GM21423 (cell line): ENCODE data around the gene RTBDN.

Experiments
- ATAC-seq: cut with Tn5 transposase; IDR thresholded peaks from one replicate; pipeline ENCODE4 v1.9.1; 2021; ENCODE audit warnings: mild to moderate bottlenecking, moderate library complexity; ENCODE audit not compliant: unreplicated experiment

Gene RTBDN

DNA sequence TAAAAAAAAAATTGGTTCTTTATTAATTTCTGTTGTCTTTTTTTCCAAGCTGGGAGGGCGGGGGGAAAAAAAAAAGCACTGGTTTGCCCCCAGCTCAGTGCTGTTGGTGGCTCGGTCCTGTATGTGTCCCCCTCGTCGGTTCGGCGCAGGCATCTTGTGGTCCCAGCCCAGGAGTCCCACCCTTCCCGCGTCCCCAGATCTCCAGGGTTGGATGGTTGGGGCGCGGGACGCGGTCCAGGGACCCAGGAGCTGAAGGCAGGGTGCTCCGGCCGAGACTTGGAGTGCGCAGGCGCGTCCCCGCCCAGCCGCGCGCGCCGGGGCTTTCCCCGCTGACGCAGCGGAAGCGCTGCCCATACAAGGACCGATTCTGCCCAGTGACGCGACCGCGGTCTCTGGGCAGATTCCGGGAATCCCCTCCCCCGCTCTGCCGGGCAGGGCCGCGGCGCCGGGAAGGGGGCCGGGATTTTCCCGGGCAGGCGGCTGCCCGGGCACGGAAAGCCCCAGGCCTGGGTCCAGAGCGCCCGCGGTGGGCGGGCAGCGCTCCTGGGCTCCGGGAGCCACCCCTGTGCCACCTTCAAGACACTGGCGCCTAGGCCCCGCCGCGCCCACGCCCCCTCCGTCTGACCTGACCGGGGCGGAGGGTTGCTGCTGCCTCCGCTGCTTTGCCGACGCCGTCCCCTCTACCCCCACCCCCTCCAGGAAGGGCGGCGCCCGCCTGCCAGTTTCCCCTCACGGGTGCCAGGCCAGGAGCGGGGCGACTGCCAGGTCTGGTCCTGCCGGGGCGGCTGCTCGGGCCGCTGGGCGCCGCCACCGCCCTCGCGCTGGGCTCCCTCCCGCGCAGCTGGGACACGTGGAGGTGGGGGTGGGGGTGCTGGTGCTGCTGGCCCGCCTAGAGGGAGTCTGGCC, 40.8 kb downstream of the RTBDN start:
- peak; percentile 28 for ATAC-seq

DNA sequence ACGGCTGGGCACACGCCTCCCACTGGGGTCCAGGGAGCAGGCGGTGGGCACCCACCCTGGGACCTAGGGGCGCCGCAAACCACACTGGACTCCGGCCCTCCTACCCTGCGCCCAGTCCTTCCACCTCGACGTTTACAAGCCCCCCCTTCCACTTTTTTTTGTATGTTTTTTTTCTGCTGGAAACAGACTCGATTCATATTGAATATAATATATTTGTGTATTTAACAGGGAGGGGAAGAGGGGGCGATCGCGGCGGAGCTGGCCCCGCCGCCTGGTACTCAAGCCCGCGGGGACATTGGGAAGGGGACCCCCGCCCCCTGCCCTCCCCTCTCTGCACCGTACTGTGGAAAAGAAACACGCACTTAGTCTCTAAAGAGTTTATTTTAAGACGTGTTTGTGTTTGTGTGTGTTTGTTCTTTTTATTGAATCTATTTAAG, 41.5 kb downstream of the RTBDN start:
- no peak for ATAC-seq

DNA sequence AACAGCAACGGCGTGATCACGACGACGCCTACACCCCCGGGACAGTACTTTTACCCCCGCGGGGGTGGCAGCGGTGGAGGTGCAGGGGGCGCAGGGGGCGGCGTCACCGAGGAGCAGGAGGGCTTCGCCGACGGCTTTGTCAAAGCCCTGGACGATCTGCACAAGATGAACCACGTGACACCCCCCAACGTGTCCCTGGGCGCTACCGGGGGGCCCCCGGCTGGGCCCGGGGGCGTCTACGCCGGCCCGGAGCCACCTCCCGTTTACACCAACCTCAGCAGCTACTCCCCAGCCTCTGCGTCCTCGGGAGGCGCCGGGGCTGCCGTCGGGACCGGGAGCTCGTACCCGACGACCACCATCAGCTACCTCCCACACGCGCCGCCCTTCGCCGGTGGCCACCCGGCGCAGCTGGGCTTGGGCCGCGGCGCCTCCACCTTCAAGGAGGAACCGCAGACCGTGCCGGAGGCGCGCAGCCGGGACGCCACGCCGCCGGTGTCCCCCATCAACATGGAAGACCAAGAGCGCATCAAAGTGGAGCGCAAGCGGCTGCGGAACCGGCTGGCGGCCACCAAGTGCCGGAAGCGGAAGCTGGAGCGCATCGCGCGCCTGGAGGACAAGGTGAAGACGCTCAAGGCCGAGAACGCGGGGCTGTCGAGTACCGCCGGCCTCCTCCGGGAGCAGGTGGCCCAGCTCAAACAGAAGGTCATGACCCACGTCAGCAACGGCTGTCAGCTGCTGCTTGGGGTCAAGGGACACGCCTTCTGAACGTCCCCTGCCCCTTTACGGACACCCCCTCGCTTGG, 42.1 kb downstream of the RTBDN start:
- ATAC-seq = no peak

DNA sequence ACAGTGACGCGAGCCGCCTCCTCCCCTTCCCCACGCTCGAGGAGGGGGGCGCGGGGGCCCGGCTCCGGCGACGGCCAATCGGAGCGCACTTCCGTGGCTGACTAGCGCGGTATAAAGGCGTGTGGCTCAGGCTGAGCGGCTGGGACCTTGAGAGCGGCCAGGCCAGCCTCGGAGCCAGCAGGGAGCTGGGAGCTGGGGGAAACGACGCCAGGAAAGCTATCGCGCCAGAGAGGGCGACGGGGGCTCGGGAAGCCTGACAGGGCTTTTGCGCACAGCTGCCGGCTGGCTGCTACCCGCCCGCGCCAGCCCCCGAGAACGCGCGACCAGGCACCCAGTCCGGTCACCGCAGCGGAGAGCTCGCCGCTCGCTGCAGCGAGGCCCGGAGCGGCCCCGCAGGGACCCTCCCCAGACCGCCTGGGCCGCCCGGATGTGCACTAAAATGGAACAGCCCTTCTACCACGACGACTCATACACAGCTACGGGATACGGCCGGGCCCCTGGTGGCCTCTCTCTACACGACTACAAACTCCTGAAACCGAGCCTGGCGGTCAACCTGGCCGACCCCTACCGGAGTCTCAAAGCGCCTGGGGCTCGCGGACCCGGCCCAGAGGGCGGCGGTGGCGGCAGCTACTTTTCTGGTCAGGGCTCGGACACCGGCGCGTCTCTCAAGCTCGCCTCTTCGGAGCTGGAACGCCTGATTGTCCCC, 42.9 kb downstream of the RTBDN start, which contains the start of gene JUNB:
JUNB (plus strand) TSS at position 142 of the 706 bp plus-strand sequence; CDS start at position 428, 286 bp downstream.
- peak; percentile 26 for ATAC-seq

DNA sequence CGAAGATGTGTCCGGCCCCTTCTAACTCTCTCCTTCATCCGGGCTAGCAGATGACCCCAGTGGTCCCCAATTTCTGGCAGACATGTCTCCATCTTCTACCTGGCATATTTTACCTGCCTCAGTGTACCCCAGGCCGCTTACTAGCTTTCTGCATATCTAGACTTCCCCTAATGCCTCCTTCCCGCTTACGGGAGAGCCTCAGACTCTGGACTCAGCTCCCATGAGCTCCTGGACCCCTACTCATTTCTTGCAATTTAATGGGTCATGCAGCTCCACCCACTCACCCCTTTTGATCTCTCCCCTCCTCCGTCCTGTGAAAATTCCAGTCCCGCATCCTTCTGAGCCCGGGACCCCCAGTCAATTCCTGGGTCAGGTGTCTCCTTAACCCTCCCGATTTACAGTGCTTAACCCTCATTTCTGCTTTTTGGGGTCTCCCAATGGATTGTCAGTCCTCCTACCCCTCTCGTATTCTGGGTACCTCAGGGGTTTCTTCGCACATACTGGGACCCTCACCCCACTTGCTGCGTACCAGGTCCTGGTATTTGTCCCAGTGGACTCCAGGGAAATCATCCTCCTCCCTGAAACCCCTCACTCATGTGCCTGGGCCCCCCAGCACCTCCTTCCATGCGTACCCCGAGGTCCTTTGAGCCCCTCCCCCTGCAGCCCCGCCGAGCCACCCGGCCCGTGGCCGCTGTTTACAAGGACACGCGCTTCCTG, 43.6 kb downstream of the RTBDN start:
- no peak for ATAC-seq

DNA sequence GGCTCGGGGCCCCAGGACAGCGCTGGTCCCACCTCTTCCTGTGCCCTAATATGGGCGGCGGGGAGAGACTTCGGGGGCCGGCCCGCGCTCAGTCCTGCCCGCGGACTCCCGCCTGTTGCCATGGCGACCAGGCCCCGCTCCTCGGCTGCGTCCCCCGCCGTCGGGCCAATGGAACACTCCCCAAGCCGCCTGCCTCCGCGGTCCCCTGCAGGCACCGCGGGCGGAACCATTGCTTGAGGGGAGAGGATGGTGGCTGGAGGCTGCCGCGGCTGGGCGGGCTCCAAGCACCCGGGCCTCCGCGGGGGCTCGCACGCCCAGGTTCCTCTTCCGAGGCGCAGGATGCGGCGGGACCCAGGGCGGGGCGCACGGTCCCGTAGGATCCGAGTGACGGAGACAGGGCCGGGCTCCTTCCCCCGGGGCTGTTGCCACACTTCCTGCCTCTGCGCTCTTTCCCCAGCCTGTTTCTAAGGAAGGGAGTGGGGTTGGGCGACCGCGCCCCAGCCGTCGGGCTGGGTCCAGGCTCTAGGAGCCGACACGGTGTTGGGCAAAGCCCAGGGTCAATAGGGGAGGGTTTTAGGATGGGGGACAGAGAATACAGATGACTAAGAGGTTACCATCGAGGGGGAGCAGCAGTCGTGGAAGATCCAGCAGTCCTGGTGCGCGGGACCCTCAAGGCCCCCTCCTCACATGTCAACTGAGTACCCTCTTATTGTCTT, 44.3 kb downstream of the RTBDN start:
- ATAC-seq = peak; percentile 34

DNA sequence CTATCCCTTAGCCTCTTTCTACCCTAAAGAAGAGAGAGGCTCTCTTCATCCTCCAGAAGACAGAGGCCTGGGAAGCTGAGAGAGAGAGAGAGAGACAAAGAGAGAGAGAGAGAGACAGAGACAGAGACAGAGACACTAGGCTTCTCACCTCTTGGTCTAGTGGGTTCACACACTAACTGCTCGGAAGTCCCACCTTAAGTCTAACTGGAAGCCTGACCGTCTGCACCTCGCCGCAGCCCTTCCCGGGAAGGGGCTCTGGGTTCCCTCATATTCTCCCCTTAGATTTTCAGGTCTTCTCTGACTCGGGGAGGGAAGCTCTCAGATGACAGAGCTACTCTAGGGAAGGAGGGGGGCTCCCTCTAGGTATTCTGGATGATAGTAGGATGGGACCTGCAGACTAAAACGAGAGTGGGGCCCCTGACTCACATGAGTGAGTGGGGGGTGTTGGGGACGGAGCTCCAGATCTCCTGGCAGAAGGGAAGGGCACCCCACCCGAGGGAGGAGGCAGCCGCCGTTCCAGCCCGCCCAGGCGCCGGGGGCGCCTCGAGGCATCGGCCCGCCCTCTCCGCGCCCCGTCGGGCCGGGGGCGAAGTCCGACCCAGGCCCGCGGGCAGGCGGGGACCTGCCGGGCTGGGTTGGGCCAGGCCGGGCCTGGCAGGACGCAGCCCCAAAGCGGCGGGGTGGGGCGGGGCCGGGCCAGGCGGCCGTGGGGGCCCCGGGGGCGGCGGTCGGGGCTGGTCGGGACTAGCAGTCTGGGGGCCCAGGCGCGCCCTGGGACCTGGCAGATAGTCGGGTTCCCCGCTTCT, 45.1 kb downstream of the RTBDN start:
- ATAC-seq = no peak

DNA sequence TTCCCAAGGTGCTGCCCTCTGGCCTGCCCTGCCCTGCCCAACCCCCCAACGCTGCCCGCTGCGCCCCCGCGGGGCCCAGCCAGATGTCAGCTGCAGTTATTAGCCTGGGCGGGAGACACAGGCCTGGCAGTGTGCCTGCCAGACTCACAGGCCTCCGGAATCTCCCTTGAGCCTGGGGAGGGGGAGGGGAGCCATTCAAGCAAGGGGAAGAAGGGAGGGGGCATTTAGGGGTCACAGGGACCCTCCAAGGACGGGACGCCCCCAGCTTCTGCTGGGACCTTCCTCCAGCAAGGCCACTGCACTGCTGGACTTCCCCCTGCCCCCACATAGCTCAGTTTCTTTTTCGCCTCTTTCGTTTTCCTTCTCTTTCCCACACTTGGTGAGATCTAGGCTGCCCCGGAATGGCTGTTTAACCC, 45.7 kb downstream of the RTBDN start:
- ATAC-seq = no peak

DNA sequence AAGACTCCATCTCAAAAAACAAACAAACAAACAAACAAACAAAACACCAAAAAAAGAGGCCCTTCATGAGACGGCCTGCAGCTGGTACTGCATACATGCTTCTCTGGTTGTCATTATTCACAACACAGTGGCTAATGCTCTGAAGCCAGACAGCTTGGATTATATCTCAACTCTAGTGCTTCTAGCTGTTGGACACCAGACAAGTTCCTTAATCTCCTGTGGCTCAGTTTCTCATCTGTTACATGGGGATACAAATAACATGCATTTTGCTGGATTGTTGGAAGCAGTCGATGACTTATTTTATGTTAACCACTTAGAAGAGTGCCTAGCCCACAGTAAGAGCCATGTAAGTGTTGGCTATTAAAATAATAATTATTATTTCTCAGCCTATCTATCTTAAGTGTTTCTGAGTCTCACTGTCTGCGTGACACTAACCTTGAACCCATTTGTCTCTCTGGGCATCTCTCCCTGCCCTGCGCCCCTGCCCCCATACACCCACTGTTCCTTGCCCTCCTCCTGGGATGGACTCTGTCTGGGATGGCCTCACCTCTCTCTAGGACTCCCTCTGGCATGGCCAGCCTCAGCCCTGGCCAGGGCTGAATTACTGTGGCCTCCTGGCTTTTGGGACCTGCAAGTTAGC, 46.2 kb downstream of the RTBDN start:
- ATAC-seq = no peak

DNA sequence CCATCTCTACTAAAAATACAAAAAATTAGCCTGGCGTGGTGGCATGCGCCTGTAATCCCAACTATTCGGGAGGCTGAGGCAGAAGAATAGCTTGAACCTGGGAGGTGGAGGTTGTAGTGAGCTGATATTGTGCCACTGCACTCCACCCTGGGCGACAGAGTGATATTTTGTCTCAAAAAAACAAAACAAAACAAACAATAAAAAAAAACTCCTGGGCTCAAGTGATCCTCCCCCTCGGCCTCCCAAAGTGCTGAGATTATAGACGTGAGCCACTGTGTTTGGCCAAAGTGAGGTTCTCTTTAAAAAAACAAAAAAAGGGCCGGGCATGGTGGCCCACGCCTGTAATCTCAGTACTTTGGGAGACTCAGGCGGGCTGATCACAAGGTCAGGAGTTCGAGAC, 46.9 kb downstream of the RTBDN start:
- ATAC-seq = no peak

DNA sequence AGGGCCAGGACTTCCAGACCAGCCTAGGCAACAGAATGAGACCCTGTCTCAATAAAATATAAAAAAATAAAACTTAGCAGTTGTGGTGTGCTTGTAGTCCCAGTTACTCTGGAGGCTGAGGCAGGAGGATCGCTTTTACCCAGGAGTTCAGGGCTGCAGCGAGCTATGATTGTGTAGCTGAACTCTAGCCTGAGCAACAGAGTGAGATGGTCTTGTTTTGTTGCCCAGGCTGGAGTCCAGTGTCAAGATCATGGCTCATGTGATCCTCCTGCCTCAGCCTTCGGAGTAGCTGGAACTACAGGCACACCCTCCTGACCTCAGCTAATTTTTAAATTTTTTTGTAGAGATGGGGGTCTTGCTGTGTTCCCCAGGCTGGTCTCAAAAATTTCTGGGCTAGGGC, 47.4 kb downstream of the RTBDN start:
- ATAC-seq = no peak

DNA sequence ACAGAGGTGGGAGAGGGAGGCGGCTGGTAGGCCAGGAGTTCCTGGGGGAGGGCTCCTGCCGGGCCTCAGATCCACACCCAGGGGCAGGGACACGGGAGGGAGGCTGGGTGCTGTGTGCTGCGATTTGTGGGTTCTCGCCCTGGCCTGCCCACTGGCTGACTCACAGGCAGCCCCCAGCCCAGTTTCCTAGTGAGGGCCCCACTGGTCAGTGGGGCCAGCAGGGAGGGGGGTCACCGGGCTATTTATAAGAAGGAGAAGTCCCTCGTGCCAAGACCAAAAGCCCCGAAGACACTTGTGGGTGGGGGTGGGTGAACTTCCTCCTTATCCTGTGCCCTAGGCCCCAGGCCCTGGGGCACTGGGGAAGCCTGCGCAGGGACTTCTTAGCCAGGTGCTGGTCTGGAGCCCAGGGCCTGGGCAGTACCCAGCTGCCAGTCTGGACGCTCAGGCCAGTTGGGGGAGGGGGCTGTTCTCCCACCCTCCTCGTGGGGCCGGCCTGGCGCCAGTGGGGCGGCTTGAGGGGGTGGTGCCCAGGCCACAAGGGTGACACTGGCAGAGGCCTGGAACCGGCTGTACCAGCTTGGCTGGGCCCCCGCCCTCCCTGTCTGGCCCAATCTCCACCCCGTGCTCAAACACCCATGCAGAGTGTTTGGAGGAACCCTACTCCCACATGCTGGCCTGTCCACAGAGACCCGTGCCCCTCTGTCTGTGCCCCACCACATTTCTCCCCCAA, 48.1 kb downstream of the RTBDN start:
- no peak for ATAC-seq

DNA sequence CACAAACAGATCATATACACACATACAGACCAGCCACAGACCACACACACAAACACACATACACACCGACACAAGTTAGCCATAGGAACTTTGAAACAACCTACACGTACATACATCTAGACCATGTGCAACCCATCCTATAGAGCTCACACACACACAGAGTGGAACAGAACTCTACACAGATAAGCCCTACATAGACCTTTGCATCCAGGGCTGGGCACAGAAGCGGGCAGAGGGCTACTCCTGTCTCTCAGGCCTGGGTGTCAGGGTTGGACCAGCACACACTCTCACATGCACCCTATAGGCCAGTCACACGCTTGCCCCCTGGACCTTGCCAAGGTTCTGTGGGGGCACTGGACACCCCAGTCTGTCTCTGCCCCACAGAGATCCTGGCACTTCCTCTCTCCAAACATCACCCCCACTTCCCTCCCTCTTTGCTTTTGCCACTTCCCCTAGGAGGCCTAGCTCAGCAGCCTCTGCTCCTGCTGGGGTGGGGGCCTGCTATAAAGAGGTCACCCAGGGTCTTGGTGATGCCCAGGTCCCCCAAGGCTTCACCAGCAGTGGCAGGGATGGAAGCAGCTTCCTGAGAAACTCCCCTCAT, 48.8 kb downstream of the RTBDN start:
- ATAC-seq = no peak

DNA sequence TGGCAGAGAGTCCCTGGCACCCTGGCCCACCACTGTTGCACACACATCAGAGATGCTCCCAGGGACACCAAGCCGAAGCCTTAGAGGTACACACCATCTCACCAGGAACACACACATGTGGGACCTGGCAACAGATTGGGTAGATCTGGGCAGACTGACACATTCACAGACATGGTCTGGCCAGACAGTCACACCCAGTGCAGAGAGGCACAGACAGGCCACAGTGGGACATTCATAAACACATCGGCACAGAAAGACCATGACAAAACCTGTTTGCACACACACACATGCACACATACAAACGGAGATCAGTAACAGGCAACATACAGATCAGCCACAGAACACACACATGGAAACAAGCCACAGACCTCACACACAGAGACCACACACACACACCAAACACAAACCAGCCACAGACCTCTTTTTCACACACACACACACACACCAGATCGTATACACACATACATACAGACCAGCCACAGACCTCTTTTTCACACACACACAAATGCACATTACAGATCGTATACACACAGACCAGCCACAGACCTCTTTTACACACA, 49.4 kb downstream of the RTBDN start:
- ATAC-seq = no peak

DNA sequence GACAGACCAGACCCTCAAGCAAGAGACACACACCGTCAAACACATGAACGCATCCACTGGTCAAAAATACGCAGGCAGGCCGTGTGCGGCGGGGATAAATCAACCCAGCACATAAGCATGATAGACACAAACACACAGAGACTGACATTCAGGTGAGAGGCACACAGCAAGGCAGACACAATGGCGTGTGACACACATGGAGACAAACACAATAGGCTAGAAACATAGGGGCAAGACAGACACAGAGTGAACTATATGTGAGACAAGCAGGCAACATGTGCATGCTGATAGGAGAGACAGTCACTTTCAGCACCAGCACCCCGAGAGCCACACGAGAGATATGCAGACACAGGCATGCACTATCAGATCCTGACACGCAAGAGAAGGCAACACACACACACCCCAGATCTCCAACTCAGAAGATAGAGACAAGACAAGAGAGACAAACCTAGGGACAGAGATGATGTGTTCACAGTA, 49.9 kb downstream of the RTBDN start:
- no peak for ATAC-seq

DNA sequence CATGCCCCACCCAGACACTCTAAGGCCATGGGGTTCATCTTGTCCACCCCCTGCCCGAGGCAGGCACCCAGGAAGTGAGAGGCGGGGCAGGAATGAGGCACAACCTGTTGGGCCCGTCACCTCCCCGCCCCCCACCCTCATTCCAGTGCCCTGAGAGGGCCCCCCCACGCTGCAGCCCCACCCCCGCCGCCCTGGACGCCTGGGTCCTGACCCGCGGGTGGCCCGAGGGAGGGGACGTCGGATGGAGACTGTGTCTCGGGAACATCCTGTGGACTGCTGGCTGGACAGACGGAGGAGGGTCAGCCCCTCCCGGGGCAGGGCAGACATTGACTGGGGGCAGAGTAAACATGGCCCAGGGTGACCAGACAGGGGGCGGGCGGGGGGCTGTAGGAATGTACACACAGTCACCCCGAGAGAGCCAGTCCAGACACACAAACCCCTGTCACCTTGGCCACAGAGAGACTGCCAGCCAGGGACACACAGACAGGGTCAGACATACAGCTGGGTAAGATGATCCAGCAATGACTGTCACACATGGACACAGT, 50.5 kb downstream of the RTBDN start:
- ATAC-seq = no peak
